ENCODE results near the gene CNTN4.

DNA sequence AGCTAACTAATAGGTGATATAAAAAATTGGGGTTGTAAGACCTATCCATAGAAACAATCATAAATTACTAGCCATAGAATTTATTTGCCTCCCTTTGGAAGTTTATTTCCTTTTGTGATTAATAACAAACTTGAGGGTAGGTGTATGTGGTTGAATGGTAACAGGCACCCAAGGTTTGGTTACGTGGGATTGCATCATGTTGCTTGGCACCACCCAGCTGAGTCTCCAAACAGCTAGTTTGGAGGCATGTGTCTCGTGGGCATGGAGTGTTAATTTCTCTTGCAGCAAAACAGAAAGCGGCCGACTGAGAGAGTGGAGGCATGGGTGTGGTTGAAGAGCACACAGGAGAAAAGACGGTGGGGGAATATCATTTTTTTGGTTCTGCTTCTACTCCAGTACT is 441.4 kb downstream of the CNTN4 start:
- TF ChIP-seq CTCF (IDR thresholded peaks at IDR 0.05; ENCODE audit: insufficient read depth, low read length), result no peak
- TF ChIP-seq, protein P1, sequence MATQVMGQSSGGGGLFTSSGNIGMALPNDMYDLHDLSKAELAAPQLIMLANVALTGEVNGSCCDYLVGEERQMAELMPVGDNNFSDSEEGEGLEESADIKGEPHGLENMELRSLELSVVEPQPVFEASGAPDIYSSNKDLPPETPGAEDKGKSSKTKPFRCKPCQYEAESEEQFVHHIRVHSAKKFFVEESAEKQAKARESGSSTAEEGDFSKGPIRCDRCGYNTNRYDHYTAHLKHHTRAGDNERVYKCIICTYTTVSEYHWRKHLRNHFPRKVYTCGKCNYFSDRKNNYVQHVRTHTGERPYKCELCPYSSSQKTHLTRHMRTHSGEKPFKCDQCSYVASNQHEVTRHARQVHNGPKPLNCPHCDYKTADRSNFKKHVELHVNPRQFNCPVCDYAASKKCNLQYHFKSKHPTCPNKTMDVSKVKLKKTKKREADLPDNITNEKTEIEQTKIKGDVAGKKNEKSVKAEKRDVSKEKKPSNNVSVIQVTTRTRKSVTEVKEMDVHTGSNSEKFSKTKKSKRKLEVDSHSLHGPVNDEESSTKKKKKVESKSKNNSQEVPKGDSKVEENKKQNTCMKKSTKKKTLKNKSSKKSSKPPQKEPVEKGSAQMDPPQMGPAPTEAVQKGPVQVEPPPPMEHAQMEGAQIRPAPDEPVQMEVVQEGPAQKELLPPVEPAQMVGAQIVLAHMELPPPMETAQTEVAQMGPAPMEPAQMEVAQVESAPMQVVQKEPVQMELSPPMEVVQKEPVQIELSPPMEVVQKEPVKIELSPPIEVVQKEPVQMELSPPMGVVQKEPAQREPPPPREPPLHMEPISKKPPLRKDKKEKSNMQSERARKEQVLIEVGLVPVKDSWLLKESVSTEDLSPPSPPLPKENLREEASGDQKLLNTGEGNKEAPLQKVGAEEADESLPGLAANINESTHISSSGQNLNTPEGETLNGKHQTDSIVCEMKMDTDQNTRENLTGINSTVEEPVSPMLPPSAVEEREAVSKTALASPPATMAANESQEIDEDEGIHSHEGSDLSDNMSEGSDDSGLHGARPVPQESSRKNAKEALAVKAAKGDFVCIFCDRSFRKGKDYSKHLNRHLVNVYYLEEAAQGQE (IDR thresholded peaks at IDR 0.05; ENCODE audit: insufficient replicate concordance, low read depth), result no peak
- no peak for TF ChIP-seq POLR2AphosphoS5 (IDR thresholded peaks at IDR 0.05; ENCODE audit: low read depth)
- TF ChIP-seq GABPA (IDR thresholded peaks at IDR 0.05; ENCODE audit: low read depth), result no peak
